Ovary (tissue), 3 donors: Measurements from ENCODE around the gene KRT73.

ENCODE experiments used
- EP300 ChIP-seq: sonication (generic); formaldehyde crosslinking; IDR thresholded peaks from one replicate; pipeline ENCODE4 v1.6.1; 2017; ENCODE audit warnings: antibody characterized with exemption
- POLR2A ChIP-seq: fragments of 450-650 bp; IDR thresholded peaks from one replicate; pipeline ENCODE4 v1.6.1; 2017; ENCODE audit warnings: antibody characterized with exemption, mild to moderate bottlenecking, moderate library complexity
- TF ChIP-seq, protein P1 (sequence below), 3 donors: fragments of 450-650 bp in 2 of 3; fragments of 200-600 bp in 1 of 3; IDR thresholded peaks; one replicate each; pipeline versions ENCODE4 v1.5.1 to v1.8.0; 2016 to 2022; ENCODE audit warnings: antibody characterized with exemption in 3 of 3, mild to moderate bottlenecking in 1 of 3
- donor health status: DM: no; HTN: no; CAD: no.

DNA sequence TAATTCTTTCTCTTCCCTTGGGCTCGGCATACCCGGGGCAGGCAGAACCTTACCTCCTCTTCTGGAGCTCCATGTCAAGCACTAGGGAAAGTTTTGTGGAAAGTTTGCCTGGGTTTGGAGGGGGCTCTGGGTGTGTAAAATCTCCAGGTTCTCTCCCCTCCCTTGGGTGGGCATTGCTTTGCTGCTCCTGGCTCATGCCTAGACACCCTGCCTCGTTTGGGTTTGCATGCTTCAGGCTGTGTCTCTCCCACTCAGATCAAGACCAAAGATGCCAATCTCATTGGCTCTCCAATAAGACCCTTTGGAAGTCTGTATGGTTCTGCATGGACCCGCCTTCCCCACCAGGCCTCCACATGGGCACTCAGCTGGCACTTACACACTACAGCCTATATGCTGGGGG lies 39.8 kb upstream of the KRT73 start:
- TF ChIP-seq, protein P1, sequence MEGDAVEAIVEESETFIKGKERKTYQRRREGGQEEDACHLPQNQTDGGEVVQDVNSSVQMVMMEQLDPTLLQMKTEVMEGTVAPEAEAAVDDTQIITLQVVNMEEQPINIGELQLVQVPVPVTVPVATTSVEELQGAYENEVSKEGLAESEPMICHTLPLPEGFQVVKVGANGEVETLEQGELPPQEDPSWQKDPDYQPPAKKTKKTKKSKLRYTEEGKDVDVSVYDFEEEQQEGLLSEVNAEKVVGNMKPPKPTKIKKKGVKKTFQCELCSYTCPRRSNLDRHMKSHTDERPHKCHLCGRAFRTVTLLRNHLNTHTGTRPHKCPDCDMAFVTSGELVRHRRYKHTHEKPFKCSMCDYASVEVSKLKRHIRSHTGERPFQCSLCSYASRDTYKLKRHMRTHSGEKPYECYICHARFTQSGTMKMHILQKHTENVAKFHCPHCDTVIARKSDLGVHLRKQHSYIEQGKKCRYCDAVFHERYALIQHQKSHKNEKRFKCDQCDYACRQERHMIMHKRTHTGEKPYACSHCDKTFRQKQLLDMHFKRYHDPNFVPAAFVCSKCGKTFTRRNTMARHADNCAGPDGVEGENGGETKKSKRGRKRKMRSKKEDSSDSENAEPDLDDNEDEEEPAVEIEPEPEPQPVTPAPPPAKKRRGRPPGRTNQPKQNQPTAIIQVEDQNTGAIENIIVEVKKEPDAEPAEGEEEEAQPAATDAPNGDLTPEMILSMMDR (IDR thresholded peaks at IDR 0.05) = no peak
- TF ChIP-seq EP300 = no peak
- no peak for TF ChIP-seq POLR2A
